ENCODE measurements around the gene PRKAG2.
A peak's percentile ranks its signal among the peaks of the same experiment; 100 is the strongest.

The PRKAG2 gene

GRCh38 chr7:151876899-151877777, at the start of gene PRKAG2:
PRKAG2 (minus strand) TSS chr7:151877115; CDS start chr7:151876620, 495 bp downstream.
- peaks cover 54% of the 10 kb centered on the region for H3K27me3 ChIP-seq (ENCODE audit: insufficient read depth, low read length)
- H3K9ac ChIP-seq (ENCODE audit: low read depth, low read length), result peak within 1 kb of the TSS; percentile 45; the same call in 1 of the 2 replicates
- no peaks in the 10 kb centered on the region for H3K36me3 ChIP-seq (ENCODE audit: insufficient read depth, low read depth, low read length)
- H3K4me3 ChIP-seq (ENCODE audit: low read length), result peak within 1 kb of the TSS; percentile 90
- no peaks in the 10 kb centered on the region; the same call in 1 of the 2 replicates for H3K4me1 ChIP-seq (ENCODE audit: insufficient read depth, low read length)
- no peaks in the 10 kb centered on the region for H3K9me3 ChIP-seq (ENCODE audit: insufficient read depth, low read depth, low read length)
- no peak within 1 kb of the TSS for H3K27ac ChIP-seq (ENCODE audit: low read length)

GRCh38 chr7:151926336-151926712, 49.4 kb upstream of the PRKAG2 start:
- no peaks in the 10 kb centered on the region for H3K36me3 ChIP-seq (ENCODE audit: insufficient read depth, low read depth, low read length)
- H3K9me3 ChIP-seq (ENCODE audit: insufficient read depth, low read depth, low read length), result no peaks in the 10 kb centered on the region
- H3K9ac ChIP-seq (ENCODE audit: low read depth, low read length), result no peak overlapping the region
- H3K27me3 ChIP-seq (ENCODE audit: insufficient read depth, low read length), result no peaks in the 10 kb centered on the region
- no peak overlapping the region for H3K4me3 ChIP-seq (ENCODE audit: low read length)
- H3K27ac ChIP-seq (ENCODE audit: low read length), result no peak overlapping the region
- no peaks in the 10 kb centered on the region for H3K4me1 ChIP-seq (ENCODE audit: insufficient read depth, low read length)

- Histone ChIP-seq H3K9ac (ENCODE audit: low read depth, low read length) (no peak overlapping the region), H3K27ac (ENCODE audit: low read length) (no peak overlapping the region), H3K9me3 (ENCODE audit: insufficient read depth, low read depth, low read length) (no peaks in the 10 kb centered on the region), H3K36me3 (ENCODE audit: insufficient read depth, low read depth, low read length) (no peaks in the 10 kb centered on the region), H3K4me3 (ENCODE audit: low read length) (no peak overlapping the region), H3K4me1 (ENCODE audit: insufficient read depth, low read length) (no peaks in the 10 kb centered on the region), H3K27me3 (ENCODE audit: insufficient read depth, low read length) (no peaks in the 10 kb centered on the region)
These were observed 48.8 kb upstream of the PRKAG2 start for GRCh38 chr7:151925446-151926335.

- no peak overlapping the region for H3K4me3 ChIP-seq (ENCODE audit: low read length)
- no peaks in the 10 kb centered on the region for H3K27me3 ChIP-seq (ENCODE audit: insufficient read depth, low read length)
- no peak overlapping the region for H3K9ac ChIP-seq (ENCODE audit: low read depth, low read length)
- H3K9me3 ChIP-seq (ENCODE audit: insufficient read depth, low read depth, low read length), result no peaks in the 10 kb centered on the region
- H3K4me1 ChIP-seq (ENCODE audit: insufficient read depth, low read length), result no peaks in the 10 kb centered on the region
- H3K36me3 ChIP-seq (ENCODE audit: insufficient read depth, low read depth, low read length), result no peaks in the 10 kb centered on the region
- no peak overlapping the region for H3K27ac ChIP-seq (ENCODE audit: low read length)
These were observed 47.6 kb upstream of the PRKAG2 start for GRCh38 chr7:151924508-151924907.

- no peak overlapping the region for H3K27ac ChIP-seq (ENCODE audit: low read length)
- no peaks in the 10 kb centered on the region for H3K4me1 ChIP-seq (ENCODE audit: insufficient read depth, low read length)
- no peak overlapping the region for H3K4me3 ChIP-seq (ENCODE audit: low read length)
- no peaks in the 10 kb centered on the region for H3K27me3 ChIP-seq (ENCODE audit: insufficient read depth, low read length)
- H3K9ac ChIP-seq (ENCODE audit: low read depth, low read length), result no peak overlapping the region
- H3K36me3 ChIP-seq (ENCODE audit: insufficient read depth, low read depth, low read length), result no peaks in the 10 kb centered on the region
- no peaks in the 10 kb centered on the region for H3K9me3 ChIP-seq (ENCODE audit: insufficient read depth, low read depth, low read length)
These were observed 47.1 kb upstream of the PRKAG2 start for GRCh38 chr7:151924001-151924400.

- H3K27ac ChIP-seq (ENCODE audit: low read length), result no peak overlapping the region
- no peaks in the 10 kb centered on the region for H3K9me3 ChIP-seq (ENCODE audit: insufficient read depth, low read depth, low read length)
- H3K4me3 ChIP-seq (ENCODE audit: low read length), result no peak overlapping the region
- H3K27me3 ChIP-seq (ENCODE audit: insufficient read depth, low read length), result no peaks in the 10 kb centered on the region
- no peak overlapping the region for H3K9ac ChIP-seq (ENCODE audit: low read depth, low read length)
- no peaks in the 10 kb centered on the region for H3K4me1 ChIP-seq (ENCODE audit: insufficient read depth, low read length)
- H3K36me3 ChIP-seq (ENCODE audit: insufficient read depth, low read depth, low read length), result no peaks in the 10 kb centered on the region
These were observed 46.4 kb upstream of the PRKAG2 start for GRCh38 chr7:151923097-151923876.

GRCh38 chr7:151921451-151921850, 44.5 kb upstream of the PRKAG2 start:
- Histone ChIP-seq H3K9me3 (ENCODE audit: insufficient read depth, low read depth, low read length) (no peaks in the 10 kb centered on the region), H3K9ac (ENCODE audit: low read depth, low read length) (no peak overlapping the region), H3K4me1 (ENCODE audit: insufficient read depth, low read length) (no peaks in the 10 kb centered on the region), H3K4me3 (ENCODE audit: low read length) (no peak overlapping the region), H3K36me3 (ENCODE audit: insufficient read depth, low read depth, low read length) (no peaks in the 10 kb centered on the region), H3K27me3 (ENCODE audit: insufficient read depth, low read length) (no peaks in the 10 kb centered on the region), H3K27ac (ENCODE audit: low read length) (no peak overlapping the region)

- Histone ChIP-seq H3K36me3 (ENCODE audit: insufficient read depth, low read depth, low read length) (no peaks in the 10 kb centered on the region), H3K4me3 (ENCODE audit: low read length) (no peak overlapping the region), H3K4me1 (ENCODE audit: insufficient read depth, low read length) (no peaks in the 10 kb centered on the region), H3K27me3 (ENCODE audit: insufficient read depth, low read length) (no peaks in the 10 kb centered on the region), H3K27ac (ENCODE audit: low read length) (no peak overlapping the region), H3K9me3 (ENCODE audit: insufficient read depth, low read depth, low read length) (no peaks in the 10 kb centered on the region), H3K9ac (ENCODE audit: low read depth, low read length) (no peak overlapping the region)
These were observed 43.6 kb upstream of the PRKAG2 start for GRCh38 chr7:151920488-151920887.

- Histone ChIP-seq H3K27ac (ENCODE audit: low read length) (no peak overlapping the region), H3K9ac (ENCODE audit: low read depth, low read length) (no peak overlapping the region), H3K4me3 (ENCODE audit: low read length) (no peak overlapping the region), H3K36me3 (ENCODE audit: insufficient read depth, low read depth, low read length) (no peaks in the 10 kb centered on the region), H3K27me3 (ENCODE audit: insufficient read depth, low read length) (no peaks in the 10 kb centered on the region), H3K9me3 (ENCODE audit: insufficient read depth, low read depth, low read length) (0 out of 2 replicates have a peak, but pooled peaks cover under 1% of the 10 kb centered on the region), H3K4me1 (ENCODE audit: insufficient read depth, low read length) (no peaks in the 10 kb centered on the region)
These were observed 42.7 kb upstream of the PRKAG2 start for GRCh38 chr7:151919595-151919994.

- H3K27me3 ChIP-seq (ENCODE audit: insufficient read depth, low read length), result no peaks in the 10 kb centered on the region
- H3K4me3 ChIP-seq (ENCODE audit: low read length), result no peak overlapping the region
- no peaks in the 10 kb centered on the region for H3K36me3 ChIP-seq (ENCODE audit: insufficient read depth, low read depth, low read length)
- no peak overlapping the region for H3K9ac ChIP-seq (ENCODE audit: low read depth, low read length)
- H3K27ac ChIP-seq (ENCODE audit: low read length), result no peak overlapping the region
- peaks cover 9% of the 10 kb centered on the region; the same call in 1 of the 2 replicates for H3K9me3 ChIP-seq (ENCODE audit: insufficient read depth, low read depth, low read length)
- H3K4me1 ChIP-seq (ENCODE audit: insufficient read depth, low read length), result no peaks in the 10 kb centered on the region
These were observed 41.6 kb upstream of the PRKAG2 start for GRCh38 chr7:151918510-151918843.

- H3K9me3 ChIP-seq (ENCODE audit: insufficient read depth, low read depth, low read length), result peaks cover 9% of the 10 kb centered on the region; the same call in 1 of the 2 replicates
- H3K27me3 ChIP-seq (ENCODE audit: insufficient read depth, low read length), result no peaks in the 10 kb centered on the region
- H3K36me3 ChIP-seq (ENCODE audit: insufficient read depth, low read depth, low read length), result no peaks in the 10 kb centered on the region
- H3K4me1 ChIP-seq (ENCODE audit: insufficient read depth, low read length), result no peaks in the 10 kb centered on the region
- no peak overlapping the region for H3K4me3 ChIP-seq (ENCODE audit: low read length)
- no peak overlapping the region for H3K27ac ChIP-seq (ENCODE audit: low read length)
- no peak overlapping the region for H3K9ac ChIP-seq (ENCODE audit: low read depth, low read length)
These were observed 41.0 kb upstream of the PRKAG2 start for GRCh38 chr7:151917791-151918509.
